Ovary (tissue), 9 donors: ENCODE data around the gene IMMP2L. TPM values are rescaled to one million over a fixed set of nuclear protein-coding genes. Genes with fewer than 3 reads are reported as not detected.

Experiments used
- DNase-seq, 5 donors: peaks; one replicate each; pipeline ENCODE4 v3.0.0-alpha.2; 2019 to 2020
- H3K27ac ChIP-seq, 2 donors: fragments of 200-600 bp; one replicate each; pipeline versions ENCODE4 v1.5.1 to v1.8.0; 2019 to 2022
- H3K27me3 ChIP-seq: fragments of 200-600 bp; one replicate; pipeline ENCODE4 v1.8.0; 2022
- H3K36me3 ChIP-seq: fragments of 200-600 bp; sonication (generic); one replicate; pipeline ENCODE4 v1.5.1; 2019
- H3K4me1 ChIP-seq: one replicate; pipeline ENCODE4 v1.8.1; 2013; ENCODE audit warnings: mild to moderate bottlenecking, moderate library complexity; ENCODE audit not compliant: insufficient read depth
- H3K4me3 ChIP-seq: fragments of 200-600 bp; sonication (generic); one replicate; pipeline ENCODE4 v1.5.1; 2017
- H3K9me3 ChIP-seq, 2 donors: fragments of 200-600 bp in 1 of 2; sonication (generic) in 1 of 2; one replicate each; pipeline versions ENCODE4 v1.5.1 to v1.8.1; 2013 to 2019; ENCODE audit warnings: mild to moderate bottlenecking in 1 of 2, moderate library complexity in 1 of 2
- CTCF ChIP-seq, 3 donors: fragments of 450-650 bp in 2 of 3; fragments of 200-600 bp in 1 of 3; IDR thresholded peaks; one replicate each; pipeline versions ENCODE4 v1.5.1 to v1.8.0; 2016 to 2022; ENCODE audit warnings: antibody characterized with exemption in 3 of 3, mild to moderate bottlenecking in 1 of 3
- EP300 ChIP-seq: sonication (generic); formaldehyde crosslinking; IDR thresholded peaks from one replicate; pipeline ENCODE4 v1.6.1; 2017; ENCODE audit warnings: antibody characterized with exemption
- POLR2A ChIP-seq: fragments of 450-650 bp; IDR thresholded peaks from one replicate; pipeline ENCODE4 v1.6.1; 2017; ENCODE audit warnings: antibody characterized with exemption, mild to moderate bottlenecking, moderate library complexity
- WGBS, 3 donors: extraction: QIAGEN DNeasy Blood & Tissue Kit in 1 of 3; methylation state at CpG; one replicate each; pipeline versions ENCODE4 v1.1.5 to v1.1.7; 2013 to 2017; 5-methylcytosine and 5-hydroxymethylcytosine counted together
- intact Hi-C, 4 donors: fragments of 100-400 bp; cut with DNase I; formaldehyde crosslinking; loops; one replicate each; pipeline versions ENCODE4 v1.11.0 to v1.15.1; 2022 to 2023
- polyA plus RNA-seq, 2 donors: library from polyadenylated mRNA; stranded (reverse); fragments of 200-250 nt in 1 of 2; fragments of 350-450 nt in 1 of 2; fragmentation: Illumina TruSeq in 1 of 2; extraction: RNeasy Lipid Tissue Mini Kit (QIAGEN cat#74804) in 1 of 2; gene quantifications; one replicate each; pipeline ENCODE4 v1.2.3, GENCODE V29; 2013 to 2014
- total RNA-seq, 7 donors: library from RNA; depleted of rRNA in 2 of 7; stranded (reverse); fragments of >200 nt in 2 of 7; fragmentation: NEBNext Ultra II Directional in 3 of 7; extraction: Animal tissue kit (Norgen Biotek cat#: 25700) in 3 of 7; gene quantifications; one replicate each; pipeline versions ENCODE4 v1.1.0 to v1.2.4, GENCODE V29; 2016 to 2023
- donor health status: DM: no; HTN: no; CAD: no; lungs with moderate emphysema.
- donor health status: DM: no; HTN: no; CAD: no.
- donor health status: Bipolar disorder and iron deficiency.
- donor health status: DM: yes; HTN: yes; CAD: no.
- donor health status: DM: no; HTN: no; CAD: no.
- donor health status: DM: yes; HTN: yes; CAD: no.

The IMMP2L gene
- total and polyA plus RNA-seq, 9 donors, result 19.5 to 36.9 (median 29.9) TPM

- Histone ChIP-seq H3K4me3 (no peak overlapping the region), H3K4me1 (peaks cover 1% of the 10 kb centered on the region), H3K27me3 (no peaks in the 10 kb centered on the region), H3K36me3 (no peaks in the 10 kb centered on the region), H3K9me3 (no peaks in the 10 kb centered on the region), H3K27ac (no peak overlapping the region)
- no peak for DNase-seq
- intact Hi-C loops, result no loop called here
- TF ChIP-seq EP300 (no peak), CTCF (IDR thresholded peaks at IDR 0.05) (no peak), POLR2A (no peak)
Observed at GRCh38 chr7:110857106-110857505, 705.2 kb downstream of the IMMP2L start.

DNA sequence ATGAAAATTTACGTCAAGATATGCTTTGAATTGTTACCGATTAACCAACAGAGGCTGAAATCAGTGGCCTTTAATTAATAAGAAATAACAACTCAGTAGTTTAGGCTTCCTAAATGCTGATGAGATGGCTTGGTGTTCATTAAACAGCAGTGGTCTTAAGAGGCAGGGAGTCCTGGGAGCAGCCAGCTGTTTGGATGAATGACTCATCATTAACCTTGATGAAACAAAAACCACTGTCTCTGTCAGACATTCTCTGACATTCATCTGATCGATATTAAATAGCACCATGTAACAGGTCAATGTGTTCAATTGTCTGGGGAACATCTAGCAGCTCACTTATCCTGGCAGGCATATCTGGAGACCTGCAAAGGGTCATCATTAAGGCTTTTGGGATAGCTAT, 705.6 kb downstream of the IMMP2L start:
- DNase-seq, result no peak
- no peak for TF ChIP-seq POLR2A
- intact Hi-C loops, result no loop called here
- H3K4me3 ChIP-seq, result no peak overlapping the region
- H3K27ac ChIP-seq, result no peak overlapping the region
- 20 to 41% (median 21%) methylated on average over 3 of the region's 3 CpGs for WGBS, 3 donors
- H3K4me1 ChIP-seq, result peaks cover 1% of the 10 kb centered on the region
- H3K27me3 ChIP-seq, result no peaks in the 10 kb centered on the region
- no peaks in the 10 kb centered on the region for H3K36me3 ChIP-seq
- H3K9me3 ChIP-seq, result no peaks in the 10 kb centered on the region

- Histone ChIP-seq H3K4me1 (peaks cover 1% of the 10 kb centered on the region), H3K9me3 (no peaks in the 10 kb centered on the region), H3K27me3 (no peaks in the 10 kb centered on the region), H3K4me3 (no peak overlapping the region), H3K36me3 (no peaks in the 10 kb centered on the region), H3K27ac (no peak overlapping the region)
- 71 to 76% (median 75%) methylated on average over 2 of the region's 2 CpGs for WGBS, 3 donors
- DNase-seq, result no peak
- TF ChIP-seq POLR2A, result no peak
- TF ChIP-seq CTCF (IDR thresholded peaks at IDR 0.05), result no peak
- no peak for TF ChIP-seq EP300
- intact Hi-C loops, result no loop called here
Observed at GRCh38 chr7:110854651-110855050, 707.6 kb downstream of the IMMP2L start.

- TF ChIP-seq CTCF (IDR thresholded peaks at IDR 0.05) (no peak), EP300 (no peak), POLR2A (no peak)
- Histone ChIP-seq H3K4me3 (no peak overlapping the region), H3K4me1 (peaks cover 1% of the 10 kb centered on the region), H3K27ac (no peak overlapping the region), H3K36me3 (no peaks in the 10 kb centered on the region), H3K9me3 (no peaks in the 10 kb centered on the region), H3K27me3 (no peaks in the 10 kb centered on the region)
- intact Hi-C loops, result no loop called here
- no peak for DNase-seq
Observed at GRCh38 chr7:110854166-110854565, 708.1 kb downstream of the IMMP2L start.

DNA sequence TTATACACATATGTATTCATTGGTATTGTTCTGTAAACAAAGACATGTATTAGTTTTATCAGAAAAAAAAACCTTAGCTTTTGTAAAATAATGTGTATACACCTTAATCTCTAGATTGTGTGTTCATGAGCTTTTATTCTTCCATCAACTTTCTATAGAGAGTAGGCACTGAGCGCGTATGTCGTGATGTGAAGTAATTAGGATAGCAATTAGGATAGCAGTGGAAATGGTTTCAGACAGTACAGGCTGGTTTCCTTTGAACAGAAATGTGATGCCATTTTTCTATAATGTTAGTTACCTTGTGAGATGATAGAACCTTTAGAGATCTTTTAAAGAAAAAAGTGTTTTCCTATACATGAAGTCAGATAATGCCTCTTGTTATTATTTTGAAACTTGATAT, 709.0 kb downstream of the IMMP2L start:
- TF ChIP-seq EP300, result no peak
- TF ChIP-seq POLR2A, result no peak
- TF ChIP-seq CTCF (IDR thresholded peaks at IDR 0.05), result no peak
- Histone ChIP-seq H3K36me3 (no peaks in the 10 kb centered on the region), H3K4me3 (no peak overlapping the region), H3K4me1 (peaks cover 1% of the 10 kb centered on the region), H3K27ac (no peak overlapping the region), H3K27me3 (no peaks in the 10 kb centered on the region), H3K9me3 (no peaks in the 10 kb centered on the region)
- intact Hi-C loops, result no loop called here
- WGBS, 3 donors, result 75 to 80% (median 78%) methylated on average over 3 of the region's 3 CpGs
- no peak for DNase-seq
